Right atrium auricular region (tissue), 2 donors: ENCODE data around the gene HEPN1. TPM values are rescaled to one million over a fixed set of nuclear protein-coding genes. Genes with fewer than 3 reads are reported as not detected.

Source experiments
- DNase-seq: peaks from one replicate; pipeline ENCODE4 v3.0.0-alpha.2; 2019; ENCODE audit warnings: low spot score
- H3K27ac ChIP-seq, 2 donors: fragments of 200-600 bp; sonication (generic); 1 replicate in 1 of 2; 2 replicates in 1 of 2; pipeline ENCODE4 v1.5.1; 2016 to 2019
- H3K27me3 ChIP-seq, 2 donors: fragments of 200-600 bp; sonication (generic); one replicate each; pipeline versions ENCODE4 v1.5.1 to v1.6.0; 2017 to 2019
- H3K36me3 ChIP-seq: fragments of 200-600 bp; sonication (generic); one replicate; pipeline ENCODE4 v1.5.1; 2016
- H3K4me1 ChIP-seq, 2 donors: fragments of 200-600 bp; sonication (generic); one replicate each; pipeline versions ENCODE4 v1.5.1 to v1.6.0; 2017 to 2019
- H3K4me3 ChIP-seq, 2 donors: fragments of 200-600 bp; sonication (generic); 1 replicate in 1 of 2; 2 replicates in 1 of 2; pipeline ENCODE4 v1.5.1; 2017 to 2019; ENCODE audit warnings: mild to moderate bottlenecking in 1 of 2, moderate library complexity in 1 of 2
- H3K9me3 ChIP-seq, 2 donors: fragments of 200-600 bp; sonication (generic); one replicate each; pipeline ENCODE4 v1.5.1; 2019
- total RNA-seq, 2 donors: library from RNA; depleted of rRNA; stranded (reverse); fragments of >200 nt; gene quantifications; one replicate each; pipeline ENCODE4 v1.1.0, GENCODE V29; 2016
- TF ChIP-seq, protein P1 (sequence below), 2 donors: fragments of 200-600 bp; sonication (generic); IDR thresholded peaks; one replicate each; pipeline ENCODE4 v1.5.1; 2019; ENCODE audit warnings: antibody characterized with exemption in 2 of 2

HEPN1 gene
- total RNA-seq, 2 donors from 2014 or later, result not detected

DNA sequence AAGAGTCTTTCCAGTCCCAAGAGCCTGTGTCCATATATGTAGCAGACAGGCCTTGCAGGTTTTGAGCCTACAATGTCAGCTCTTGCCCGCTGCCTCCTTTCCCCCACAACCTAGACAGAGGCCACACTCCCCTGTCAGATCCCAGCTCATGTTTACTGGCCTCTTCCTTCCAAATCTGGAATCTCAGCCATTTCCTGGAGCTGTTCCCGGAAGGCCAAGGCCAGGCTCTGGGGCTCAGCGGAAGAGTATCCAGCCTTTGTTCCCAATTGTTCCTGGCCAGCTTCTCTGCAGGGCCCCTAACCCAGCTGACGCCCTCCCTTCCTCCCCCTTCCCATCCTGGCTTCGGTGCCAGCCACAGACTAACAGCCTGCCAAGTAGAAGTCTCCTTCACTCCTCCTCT lies 20.3 kb upstream of the HEPN1 start:
- Histone ChIP-seq H3K4me1 (peaks cover 0 to 60% of the 10 kb centered on the region in 2 donors), H3K36me3 (peaks cover 3% of the 10 kb centered on the region), H3K4me3 (no peak overlapping the region), H3K27me3 (no peaks in the 10 kb centered on the region), H3K27ac (peak overlapping the region; percentile 73 to 81), H3K9me3 (no peaks in the 10 kb centered on the region)
- TF ChIP-seq, protein P1, sequence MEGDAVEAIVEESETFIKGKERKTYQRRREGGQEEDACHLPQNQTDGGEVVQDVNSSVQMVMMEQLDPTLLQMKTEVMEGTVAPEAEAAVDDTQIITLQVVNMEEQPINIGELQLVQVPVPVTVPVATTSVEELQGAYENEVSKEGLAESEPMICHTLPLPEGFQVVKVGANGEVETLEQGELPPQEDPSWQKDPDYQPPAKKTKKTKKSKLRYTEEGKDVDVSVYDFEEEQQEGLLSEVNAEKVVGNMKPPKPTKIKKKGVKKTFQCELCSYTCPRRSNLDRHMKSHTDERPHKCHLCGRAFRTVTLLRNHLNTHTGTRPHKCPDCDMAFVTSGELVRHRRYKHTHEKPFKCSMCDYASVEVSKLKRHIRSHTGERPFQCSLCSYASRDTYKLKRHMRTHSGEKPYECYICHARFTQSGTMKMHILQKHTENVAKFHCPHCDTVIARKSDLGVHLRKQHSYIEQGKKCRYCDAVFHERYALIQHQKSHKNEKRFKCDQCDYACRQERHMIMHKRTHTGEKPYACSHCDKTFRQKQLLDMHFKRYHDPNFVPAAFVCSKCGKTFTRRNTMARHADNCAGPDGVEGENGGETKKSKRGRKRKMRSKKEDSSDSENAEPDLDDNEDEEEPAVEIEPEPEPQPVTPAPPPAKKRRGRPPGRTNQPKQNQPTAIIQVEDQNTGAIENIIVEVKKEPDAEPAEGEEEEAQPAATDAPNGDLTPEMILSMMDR (IDR thresholded peaks at IDR 0.05), result no peak
- no peak for DNase-seq

DNA sequence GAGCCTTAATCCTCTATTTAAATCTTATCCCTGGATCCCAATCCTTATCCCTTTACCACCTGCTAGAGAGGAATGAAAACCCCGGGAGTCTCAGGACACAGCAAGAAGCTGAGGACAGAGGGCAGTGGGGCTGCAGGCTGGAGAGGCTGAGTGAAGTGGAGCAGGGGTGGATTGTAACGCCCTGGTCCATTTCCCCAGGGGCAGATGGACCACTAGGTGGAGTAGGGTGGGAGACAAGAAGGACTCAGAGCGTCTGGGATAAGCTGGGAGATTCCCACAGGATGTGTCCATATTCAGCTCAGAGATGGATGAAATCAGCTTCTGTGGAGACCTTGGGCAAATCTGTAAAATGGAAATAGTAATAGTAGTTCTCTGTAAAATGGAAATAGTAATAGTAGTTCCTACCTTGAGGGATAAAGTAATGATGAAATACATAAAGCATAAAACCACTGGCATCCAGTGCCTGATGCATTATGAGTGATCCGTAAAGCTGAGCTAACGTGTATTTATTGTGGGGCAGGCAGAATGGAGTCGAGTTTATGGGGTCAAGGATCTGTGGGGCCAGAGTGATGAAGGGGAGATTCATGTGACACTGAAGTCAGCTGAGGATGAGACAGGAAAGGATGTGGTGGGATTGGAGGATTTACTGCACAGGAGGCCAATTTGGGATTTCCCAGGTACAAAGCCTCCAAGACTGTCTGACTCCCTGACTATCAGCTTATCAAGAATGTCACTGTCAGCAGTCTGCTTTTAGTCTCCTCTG lies 19.5 kb upstream of the HEPN1 start:
- Histone ChIP-seq H3K4me3 (no peak overlapping the region), H3K4me1 (peaks cover 0 to 51% of the 10 kb centered on the region in 2 donors), H3K27ac (peak overlapping the region; percentile 73 to 81), H3K36me3 (no peaks in the 10 kb centered on the region), H3K27me3 (no peaks in the 10 kb centered on the region), H3K9me3 (no peaks in the 10 kb centered on the region)
- DNase-seq, result no peak
- TF ChIP-seq, protein P1 (IDR thresholded peaks at IDR 0.05), result no peak

DNA sequence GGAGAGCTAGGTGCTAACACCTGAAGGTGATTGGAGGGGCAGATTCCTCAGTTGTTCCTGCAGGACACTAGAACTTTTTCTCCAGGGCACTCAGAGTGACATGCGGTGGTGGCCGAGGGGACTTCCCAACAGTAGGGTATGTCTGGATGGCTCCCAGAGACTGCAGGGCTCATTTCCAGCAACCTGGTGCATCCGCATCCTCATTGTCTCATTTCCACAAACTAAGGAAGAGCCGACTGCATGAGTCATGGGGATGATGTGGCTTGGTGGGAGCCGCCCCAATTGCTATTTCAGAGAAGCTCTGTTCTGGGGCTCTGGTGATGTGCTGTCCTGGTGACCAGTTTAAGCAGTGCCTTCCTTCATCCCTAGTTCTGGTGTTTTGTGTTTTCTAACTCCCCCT lies 18.6 kb upstream of the HEPN1 start:
- H3K9me3 ChIP-seq, result no peaks in the 10 kb centered on the region
- peaks cover 0 to 47% of the 10 kb centered on the region in 2 donors for H3K4me1 ChIP-seq
- no peaks in the 10 kb centered on the region for H3K36me3 ChIP-seq
- H3K4me3 ChIP-seq, result no peak overlapping the region
- H3K27me3 ChIP-seq, result no peaks in the 10 kb centered on the region
- peak overlapping the region; percentile 18 to 81 for H3K27ac ChIP-seq
- TF ChIP-seq, protein P1 (IDR thresholded peaks at IDR 0.05), result no peak
- DNase-seq, result no peak

DNA sequence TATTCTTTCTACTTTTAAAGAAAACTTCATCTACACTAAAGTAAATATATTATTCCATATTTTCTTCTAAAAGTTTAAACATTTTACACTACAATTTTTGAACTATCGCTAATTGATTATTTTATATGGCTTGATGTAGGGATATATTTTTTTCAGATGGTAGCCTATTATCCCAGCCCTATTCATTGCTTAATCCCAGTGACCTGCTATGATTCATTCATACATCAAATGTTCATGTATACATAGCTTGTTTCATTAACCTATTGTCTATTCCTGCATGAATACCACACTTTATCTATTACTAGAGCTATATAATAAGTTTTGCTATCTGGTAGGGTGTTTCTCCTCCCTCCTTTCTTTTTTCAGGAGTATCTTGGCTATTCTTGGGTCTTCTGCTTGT lies 16.4 kb upstream of the HEPN1 start:
- Histone ChIP-seq H3K9me3 (no peaks in the 10 kb centered on the region), H3K27ac (no peak overlapping the region), H3K4me1 (peaks cover 0 to 32% of the 10 kb centered on the region in 2 donors), H3K4me3 (no peak overlapping the region), H3K36me3 (no peaks in the 10 kb centered on the region), H3K27me3 (no peaks in the 10 kb centered on the region)
- no peak for DNase-seq
- TF ChIP-seq, protein P1 (IDR thresholded peaks at IDR 0.05), result no peak

DNA sequence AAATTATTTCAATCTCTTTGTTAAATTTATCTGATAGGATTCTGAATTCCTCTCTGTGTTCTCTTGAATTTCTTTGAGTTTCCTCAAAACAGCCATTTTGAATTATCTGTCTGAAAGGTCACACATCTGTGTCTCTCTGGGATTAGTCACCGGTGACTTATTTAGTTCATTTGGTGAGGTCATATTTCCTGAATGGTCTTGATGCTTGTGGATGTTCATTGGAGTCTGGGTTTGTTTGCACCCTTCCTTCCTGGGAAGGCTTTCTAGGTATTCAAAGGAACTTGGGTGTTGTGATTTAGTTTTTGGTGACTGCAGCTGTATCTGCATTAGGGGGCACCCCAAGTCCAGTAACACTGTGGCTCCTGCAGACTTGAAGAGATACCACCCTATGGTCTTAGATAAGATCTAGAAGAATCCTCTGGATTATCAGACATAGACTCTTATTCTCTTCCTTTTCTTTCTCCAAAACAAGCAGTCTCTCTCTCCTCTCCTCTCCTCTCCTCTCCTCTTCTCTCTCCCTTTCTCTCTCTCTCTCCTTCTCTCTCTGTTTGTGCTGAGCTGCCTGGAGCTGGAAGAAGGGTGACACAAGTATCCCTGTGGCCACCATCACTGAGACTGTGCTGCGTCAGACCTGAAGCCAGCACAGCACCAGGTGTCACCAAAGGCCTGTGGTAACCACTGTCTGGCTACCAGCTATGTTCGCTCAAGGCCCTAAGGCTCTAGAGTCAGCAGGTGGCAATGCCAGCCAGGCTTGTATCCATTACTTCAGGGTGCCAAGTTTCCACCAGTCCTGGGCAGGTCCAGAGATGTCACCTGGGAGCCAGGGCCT lies 3.3 kb upstream of the HEPN1 start:
- Histone ChIP-seq H3K9me3 (no peaks in the 10 kb centered on the region), H3K27ac (no peak overlapping the region), H3K27me3 (no peaks in the 10 kb centered on the region), H3K4me1 (peaks cover 0 to under 1% of the 10 kb centered on the region in 2 donors), H3K36me3 (no peaks in the 10 kb centered on the region), H3K4me3 (no peak overlapping the region)
- TF ChIP-seq, protein P1 (IDR thresholded peaks at IDR 0.05), result no peak
- DNase-seq, result no peak
